K562 (cell line): ENCODE data around the gene PREX1. TPM values are rescaled to one million over a fixed set of nuclear protein-coding genes. Genes with fewer than 3 reads are reported as not detected.
A peak's percentile ranks its signal among the peaks of the same experiment; 100 is the strongest.

Experiments
- ATAC-seq: fragments of 200-7000 bp; cut with Tn5 transposase; 3 replicates; pipeline ENCODE4 v1.9.1; 2020; ENCODE audit warnings: moderate library complexity
- BruUV-seq: library from RNA; stranded (reverse); fragments of 400-500 nt; replicated peaks from 2 replicates; lab custom pipeline; 2021; lab: Mats Ljungman, UMichigan
- CTCF ChIA-PET: fragments of 300-600 bp; formaldehyde crosslinking; extraction: SDS; loops from one replicate; lab custom pipeline; 2021; ENCODE audit warnings: low intra/inter-chr PET ratio; lab: Yijun Ruan, JAX
- POLR2A ChIA-PET: fragments of 300-600, 350-650 bp; sonication (Branson Sonifier 250); formaldehyde crosslinking; extraction: SDS; loops from one replicate; lab custom pipeline; 2021; ENCODE audit warnings: antibody characterized with exemption, inconsistent platforms; lab: Yijun Ruan, JAX
- DNase-seq, 4 experiments: peaks; one replicate each; pipeline versions ENCODE4 v3.0.0 to v3.0.0-alpha.2; 2011 to 2018; ENCODE audit warnings: low spot score in 3 of 4, mixed read lengths in 3 of 4; ENCODE audit errors: extremely low read depth in 1 of 4
- FAIRE-seq: peaks from 2 replicates; lab custom pipeline; 2011; peaks lifted over from hg19 to GRCh38; lab: Jason Lieb, UNC
- H2AFZ ChIP-seq: 2 replicates; pipeline ENCODE4 v1.6.0; 2011; ENCODE audit warnings: low read depth, low read length, control low read depth, inconsistent platforms
- H3K27ac ChIP-seq: fragments of 200-600 bp; 3 replicates; pipeline ENCODE4 v1.8.0; 2011; ENCODE audit warnings: low read depth, mild to moderate bottlenecking, control low read depth, inconsistent platforms, low read length, moderate library complexity, mixed read lengths; ENCODE audit errors: extremely low read depth
- H3K27me3 ChIP-seq, 2 experiments: fragments of 300-600 bp in 1 of 2; 2 replicates in 1 of 2; 3 replicates in 1 of 2; pipeline versions ENCODE4 v1.6.0 to v1.8.0; 2011; ENCODE audit warnings: inconsistent platforms in 2 of 2, low read length in 2 of 2, mild to moderate bottlenecking in 1 of 2, mixed read lengths in 1 of 2, moderate library complexity in 1 of 2; ENCODE audit not compliant: control insufficient read depth in 2 of 2, insufficient read depth in 2 of 2
- H3K36me3 ChIP-seq: fragments of 300-600 bp; 3 replicates; pipeline ENCODE4 v1.8.0; 2011; ENCODE audit warnings: mild to moderate bottlenecking, low read length, inconsistent platforms; ENCODE audit not compliant: control insufficient read depth, insufficient read depth
- H3K4me1 ChIP-seq, 2 experiments: fragments of 200-600 bp in 1 of 2; replicated peaks in 1 of 2; 2 replicates in 1 of 2; 3 replicates in 1 of 2; pipeline versions ENCODE4 v1.5.1 to v1.8.0; 2011; ENCODE audit warnings: inconsistent platforms in 2 of 2, low read length in 2 of 2, mild to moderate bottlenecking in 1 of 2, mixed read lengths in 1 of 2, moderate library complexity in 1 of 2; ENCODE audit not compliant: control insufficient read depth in 2 of 2, insufficient read depth in 2 of 2
- H3K4me2 ChIP-seq: 2 replicates; pipeline ENCODE4 v1.6.1; 2011; ENCODE audit warnings: low read length, control low read depth, inconsistent platforms, mixed read lengths; ENCODE audit not compliant: insufficient read depth
- H3K4me3 ChIP-seq: fragments of 200-600 bp; sonication (generic), shearing (Covaris generic); 2 replicates; pipeline ENCODE4 v1.5.1; 2016; ENCODE audit warnings: control low read depth, inconsistent platforms
- H3K79me2 ChIP-seq: fragments of 200-600 bp; 3 replicates; pipeline ENCODE4 v1.8.0; 2011; ENCODE audit warnings: low read length, inconsistent platforms; ENCODE audit not compliant: control insufficient read depth, insufficient read depth
- H3K9ac ChIP-seq, 2 experiments: 2 replicates each; pipeline versions ENCODE4 v1.6.0 to v1.6.1; 2011; ENCODE audit warnings: low read depth in 2 of 2, low read length in 2 of 2, control low read depth in 1 of 2, inconsistent platforms in 1 of 2, mild to moderate bottlenecking in 1 of 2, mixed read lengths in 1 of 2; ENCODE audit not compliant: insufficient read depth in 1 of 2
- H3K9me1 ChIP-seq: one replicate; pipeline ENCODE4 v1.6.0; 2011; ENCODE audit warnings: inconsistent platforms, mild to moderate bottlenecking, low read length, moderate library complexity; ENCODE audit not compliant: control insufficient read depth, insufficient read depth
- H3K9me3 ChIP-seq: replicated peaks from 2 replicates; pipeline ENCODE4 v1.5.1; 2011; ENCODE audit warnings: low read depth, low read length, inconsistent platforms; ENCODE audit not compliant: control insufficient read depth, insufficient read depth
- H4K20me1 ChIP-seq: replicated peaks from 2 replicates; pipeline ENCODE4 v1.6.1; 2011; ENCODE audit warnings: low read length, inconsistent platforms, mixed read lengths; ENCODE audit not compliant: control insufficient read depth, insufficient read depth
- ARID3A ChIP-seq: IDR thresholded peaks from 2 replicates; pipeline ENCODE4 v1.6.1; 2012; ENCODE audit warnings: low read depth, low read length, improper control_type of control experiment, borderline replicate concordance
- BDP1 ChIP-seq: IDR thresholded peaks from 3 replicates; pipeline ENCODE4 v1.6.1; 2011; ENCODE audit not compliant: insufficient read length, insufficient read depth
- C11orf30 ChIP-seq: fragments of 450-650 bp; IDR thresholded peaks from 2 replicates; pipeline ENCODE4 v1.6.1; 2016; ENCODE audit warnings: low read depth, mild to moderate bottlenecking
- MIER1 ChIP-seq: fragments of 450-650 bp; IDR thresholded peaks from 2 replicates; pipeline ENCODE4 v1.6.1; 2016; ENCODE audit warnings: antibody characterized with exemption, mild to moderate bottlenecking, low read depth
- MLLT1 ChIP-seq, 2 experiments: fragments of 450-650 bp; IDR thresholded peaks; 2 replicates each; pipeline ENCODE4 v1.6.1; 2016
- XRCC4 ChIP-seq: IDR thresholded peaks from one replicate; pipeline ENCODE4 v1.6.1; 2011; ENCODE audit not compliant: insufficient read depth, insufficient read length; ENCODE audit errors: extremely low read depth
- ZBTB40 ChIP-seq, 2 experiments: fragments of 450-650 bp in 1 of 2; sonication (generic) in 1 of 2; formaldehyde crosslinking in 1 of 2; IDR thresholded peaks; 2 replicates each; pipeline versions ENCODE4 v1.7.1 to v1.9.0; 2016 to 2022; ENCODE audit warnings: inconsistent platforms in 1 of 2, mild to moderate bottlenecking in 1 of 2, missing genetic modification reagents in 1 of 2
- ZFP36 ChIP-seq: fragments of 150-350 bp; IDR thresholded peaks from 2 replicates; pipeline ENCODE4 v1.6.1; 2018; ENCODE audit warnings: low read length, low read depth; ENCODE audit not compliant: partially characterized antibody
- ZNF316 ChIP-seq: fragments of 450-650 bp; IDR thresholded peaks from 2 replicates; pipeline ENCODE4 v1.6.1; 2016
- WGBS: fragments of 100-300 bp; shearing (Covaris generic); methylation state at CpG from one replicate; pipeline ENCODE4 v1.1.6; 2016; ENCODE audit warnings: low coverage, mixed read lengths; ENCODE audit not compliant: insufficient coverage; ENCODE audit errors: missing lambda C conversion rate; 5-methylcytosine and 5-hydroxymethylcytosine counted together
- in situ Hi-C: fragments of 300-500 bp; cut with MboI; formaldehyde crosslinking; loops from 4 replicates; pipeline ENCODE4 v1.15.0; 2018; ENCODE audit warnings: inconsistent platforms, mixed read lengths
- intact Hi-C: fragments of 100-400 bp; cut with micrococcal nuclease; formaldehyde crosslinking; loops from 2 replicates; pipeline ENCODE4 v1.14.2; 2022
- polyA plus RNA-seq, 8 experiments: library from polyadenylated mRNA; depleted of rRNA in 4 of 8; stranded (reverse) in 5 of 8; unstranded in 3 of 8; fragments of >200 nt; fragmentation: Nextera tagmentation in 2 of 8; fragmentation: Illumina TruSeq in 1 of 8; extraction: Ambion mirVana in 2 of 8; extraction: Trizol in 1 of 8; gene quantifications; 2 replicates each; pipeline versions ENCODE4 v1.2.1 to v1.2.3, GENCODE V29; 2011 to 2014; ENCODE audit warnings: inconsistent platforms in 1 of 8, missing spikeins in 1 of 8
- total RNA-seq, 7 experiments: library from RNA; depleted of rRNA in 6 of 7; stranded (reverse); fragments of >200 nt in 6 of 7; fragmentation: Illumina TruSeq in 2 of 7; extraction: Trizol in 2 of 7; gene quantifications; 2 replicates each; pipeline versions ENCODE4 v1.2.1 to v1.2.3, GENCODE V29; 2011 to 2021; ENCODE audit warnings: low replicate concordance in 1 of 7

PREX1 gene
- total and polyA plus RNA-seq, 9 of the 15 experiments (the other 6 are each of a cell fraction or from before 2014, with no cell fraction given): 0.37 to 10.4 (median 4.8) TPM

- Histone ChIP-seq H3K4me3 (no peak overlapping the region), H3K4me1 (peaks cover under 1 to 17% of the 10 kb centered on the region in 2 experiments; a peak in 3 of 5 replicates), H3K36me3 (no peaks in the 10 kb centered on the region), H3K79me2 (no peaks in the 10 kb centered on the region), H3K4me2 (no peak overlapping the region), H3K27ac (0 out of 3 replicates have a peak overlapping the region, but pooled peaks have one; percentile 19), H3K9ac (no peak overlapping the region), H2AFZ (no peak overlapping the region), H3K9me1 (no peaks in the 10 kb centered on the region), H3K27me3 (no peaks in the 10 kb centered on the region), H3K9me3 (no peaks in the 10 kb centered on the region), H4K20me1 (no peaks in the 10 kb centered on the region)
- ChIA-PET POLR2A (interaction anchor here (0.6 to 2.1 kb wide), 7 partner anchors 9 to 265 kb away, joined by 3 to 6 read pairs (median 4); no protein-coding TSS in a partner anchor), CTCF (no interaction called here)
- DNase-seq (no peak), ATAC-seq (no peak), FAIRE-seq (no peak)
- intact Hi-C loops (no loop called here), in situ Hi-C loops (no loop called here)
- no TSS peak for BruUV-seq
- WGBS: 48% methylated on average over 7 of the region's 7 CpGs
- TF ChIP-seq ZNF316 (peak; percentile 42), ARID3A (no peak), ZBTB40 (IDR thresholded peaks at IDR 0.05) (peak; percentile 98), ZBTB40 (CRISPR knock-in tag; IDR thresholded peaks at IDR 0.05) (peak; percentile 98), C11orf30 (peak; percentile 42; the same call in 1 of the 2 replicates), BDP1 (no peak), MLLT1 (IDR thresholded peaks at IDR 0.05) (peak in 1 of 2 experiments; percentile 54; a peak in 1 of 4 replicates), ZFP36 (no peak), MIER1 (no peak), XRCC4 (no peak)
Measured at GRCh38 chr20:48841196-48841874, 13.5 kb upstream of the PREX1 start.
